ENCODE results near the gene NPTX1.

NPTX1 gene

GRCh38 chr17:80452173-80452915, 24.1 kb downstream of the NPTX1 start:
- no peak for DNase-seq (ENCODE audit: low spot score)
- no peak for TF ChIP-seq CTCF (IDR thresholded peaks at IDR 0.05; ENCODE audit: extremely low read depth, missing control alignments)

- DNase-seq (ENCODE audit: low spot score): no peak
- no peak for TF ChIP-seq CTCF (IDR thresholded peaks at IDR 0.05; ENCODE audit: extremely low read depth, missing control alignments)
Observed at GRCh38 chr17:80451104-80451775, 25.2 kb downstream of the NPTX1 start.

- no peak for TF ChIP-seq CTCF (IDR thresholded peaks at IDR 0.05; ENCODE audit: extremely low read depth, missing control alignments)
- no peak for DNase-seq (ENCODE audit: low spot score)
Observed at GRCh38 chr17:80449930-80450576, 26.4 kb downstream of the NPTX1 start.

- DNase-seq (ENCODE audit: low spot score): no peak
- no peak for TF ChIP-seq CTCF (IDR thresholded peaks at IDR 0.05; ENCODE audit: extremely low read depth, missing control alignments)
Observed at GRCh38 chr17:80449194-80449929, 27.0 kb downstream of the NPTX1 start.

- TF ChIP-seq CTCF (IDR thresholded peaks at IDR 0.05; ENCODE audit: extremely low read depth, missing control alignments): no peak
- DNase-seq (ENCODE audit: low spot score): no peak
Observed at GRCh38 chr17:80447790-80448189, 28.6 kb downstream of the NPTX1 start.

GRCh38 chr17:80446645-80447405, 29.6 kb downstream of the NPTX1 start:
- no peak for DNase-seq (ENCODE audit: low spot score)
- TF ChIP-seq CTCF (IDR thresholded peaks at IDR 0.05; ENCODE audit: extremely low read depth, missing control alignments): no peak

Data from GM20000 (cell line).